ENCODE measurements around the gene KRT15. TPM values are rescaled to one million over a fixed set of nuclear protein-coding genes. Genes with fewer than 3 reads are reported as not detected.
A peak's percentile ranks its signal among the peaks of the same experiment; 100 is the strongest.

The KRT15 gene
- total and polyA plus RNA-seq, 9 of the 15 experiments (the other 6 are each of a cell fraction or from before 2014, with no cell fraction given) = 0.28 to 4.4 (median 0.56) TPM

GRCh38 chr17:41511116-41511515 is 7.6 kb downstream of the KRT15 start (continued):
- TF ChIP-seq UBTF (IDR thresholded peaks at IDR 0.05; ENCODE audit: borderline replicate concordance in 1 of 2, low read depth in 2 of 2, low read length in 2 of 2) (0 out of 4 replicates have a peak, but pooled peaks of 1 of the 2 experiments have one; percentile 32), TBP (optimal IDR thresholded peaks at IDR 0.05; ENCODE audit: low read depth, low read length) (peak; percentile 34), NRF1 (conservative IDR thresholded peaks at IDR 0.05 in 1 of 2, IDR thresholded peaks at IDR 0.05 in 1 of 2) (peak; percentile 66 to 71), KLF1 (tag; IDR thresholded peaks at IDR 0.05) (peak; percentile 86), KLF6 (CRISPR knock-in tag; IDR thresholded peaks at IDR 0.05; ENCODE audit: borderline replicate concordance) (peak; percentile 36; the same call in 1 of the 2 replicates), SMARCE1 (IDR thresholded peaks at IDR 0.05) (0 out of 2 replicates have a peak, but pooled peaks have one; percentile 12), DPF2 (IDR thresholded peaks at IDR 0.05) (peak; percentile 62), ZNF583 (CRISPR knock-in tag; IDR thresholded peaks at IDR 0.05) (peak; percentile 31; the same call in 1 of the 2 replicates), ELF4 (CRISPR knock-in tag; IDR thresholded peaks at IDR 0.05) (no peak)
